OCI-M2 (cell line): ENCODE data around the gene CDKN1B.

Experiments used
- DNase-seq: peaks from one replicate; lab custom pipeline; 2025; ENCODE audit not compliant: unreplicated experiment; lab: John Stamatoyannopoulos, UW

The CDKN1B gene

GRCh38 chr12:12700254-12700653 is 16.9 kb upstream of the CDKN1B start:
- no peak for DNase-seq

GRCh38 chr12:12701457-12701856 is 15.7 kb upstream of the CDKN1B start:
- no peak for DNase-seq

GRCh38 chr12:12704593-12705230 is 12.5 kb upstream of the CDKN1B start:
- DNase-seq = peak; percentile 64

- no peak for DNase-seq
Observed at GRCh38 chr12:12705838-12706520, 11.2 kb upstream of the CDKN1B start.

GRCh38 chr12:12713932-12714275 is 3.3 kb upstream of the CDKN1B start:
- no peak for DNase-seq

- DNase-seq = no peak
Observed at GRCh38 chr12:12714276-12715021, 2.7 kb upstream of the CDKN1B start.

- no peak for DNase-seq
Observed at GRCh38 chr12:12715128-12715458, 2.1 kb upstream of the CDKN1B start.

GRCh38 chr12:12715459-12716150 is 1.6 kb upstream of the CDKN1B start:
- no peak for DNase-seq

GRCh38 chr12:12716151-12716792 is 896 bp upstream of the CDKN1B start:
- DNase-seq = no peak

GRCh38 chr12:12717586-12718380 is 615 bp downstream of the CDKN1B start:
- no peak for DNase-seq

- DNase-seq = no peak
Observed at GRCh38 chr12:12718381-12718759, 1.2 kb downstream of the CDKN1B start.

GRCh38 chr12:12718853-12719252 is 1.7 kb downstream of the CDKN1B start:
- DNase-seq = no peak

- DNase-seq = no peak
Observed at GRCh38 chr12:12719496-12719895, 2.3 kb downstream of the CDKN1B start.

- DNase-seq = no peak
Observed at GRCh38 chr12:12720052-12720451, 2.9 kb downstream of the CDKN1B start.

GRCh38 chr12:12720672-12721161 is 3.5 kb downstream of the CDKN1B start:
- DNase-seq = no peak

GRCh38 chr12:12721176-12721751 is 4.1 kb downstream of the CDKN1B start:
- no peak for DNase-seq

GRCh38 chr12:12721814-12722434 is 4.8 kb downstream of the CDKN1B start:
- no peak for DNase-seq

- no peak for DNase-seq
Observed at GRCh38 chr12:12722435-12723148, 5.4 kb downstream of the CDKN1B start.

- no peak for DNase-seq
Observed at GRCh38 chr12:12723149-12723680, 6.0 kb downstream of the CDKN1B start.
